Mucosa of descending colon (tissue), 3 donors: Measurements from ENCODE around the gene SLCO2B1. TPM values are rescaled to one million over a fixed set of nuclear protein-coding genes. Genes with fewer than 3 reads are reported as not detected.
A peak's percentile ranks its signal among the peaks of the same experiment; 100 is the strongest.

ENCODE experiments used
- ATAC-seq: fragments of 200-7000 bp; cut with Tn5 transposase; one replicate; pipeline ENCODE4 v1.9.1; 2020; ENCODE audit warnings: mild to moderate bottlenecking, moderate library complexity
- DNase-seq, 3 donors: peaks; one replicate each; pipeline ENCODE4 v3.0.0-alpha.2; 2020
- H3K36me3 ChIP-seq: fragments of 200-600 bp; one replicate; pipeline ENCODE4 v1.8.0; 2021; ENCODE audit warnings: low read depth, mild to moderate bottlenecking
- H3K4me1 ChIP-seq: fragments of 200-600 bp; one replicate; pipeline ENCODE4 v1.8.0; 2021; ENCODE audit warnings: low read depth, mild to moderate bottlenecking
- H3K4me3 ChIP-seq: fragments of 200-600 bp; one replicate; pipeline ENCODE4 v1.8.0; 2021; ENCODE audit warnings: mild to moderate bottlenecking
- H3K9me3 ChIP-seq: fragments of 200-600 bp; one replicate; pipeline ENCODE4 v1.8.0; 2021; ENCODE audit warnings: mild to moderate bottlenecking
- CTCF ChIP-seq: fragments of 200-600 bp; IDR thresholded peaks from one replicate; pipeline ENCODE4 v1.8.0; 2022; ENCODE audit warnings: antibody characterized with exemption, mild to moderate bottlenecking
- intact Hi-C, 2 donors: fragments of 100-400 bp; cut with DNase I in 1 of 2; cut with micrococcal nuclease in 1 of 2; formaldehyde crosslinking; loops; one replicate each; pipeline versions ENCODE4 v1.11.0 to v1.11.1; 2022; cut with DNase I, micrococcal nuclease
- total RNA-seq, 3 donors: library from RNA; stranded (reverse); fragmentation: NEBNext Ultra II Directional in 2 of 3; extraction: Animal tissue kit (Norgen Biotek cat#: 25700) in 2 of 3; gene quantifications; one replicate each; pipeline versions ENCODE4 v1.2.1 to v1.2.4, GENCODE V29; 2021 to 2023
- donor health status: DM: no; HTN: no; CAD: no; lungs with moderate emphysema.
- donor health status: DM: no; HTN: no; CAD: no.
- donor health status: DM: no; HTN: yes; CAD: no.

The SLCO2B1 gene
- total RNA-seq, 3 donors from 2014 or later, result 65.6 to 93.0 (median 73.1) TPM

GRCh38 chr11:75214843-75215242 lies 63.9 kb downstream of the SLCO2B1 start:
- DNase-seq, result no peak
- intact Hi-C loops, result no loop called here
- H3K4me3 ChIP-seq, result no peak overlapping the region

GRCh38 chr11:75219869-75220268 lies 69.0 kb downstream of the SLCO2B1 start:
- H3K4me1 ChIP-seq, result no peaks in the 10 kb centered on the region
- no peaks in the 10 kb centered on the region for H3K9me3 ChIP-seq
- TF ChIP-seq CTCF, result no peak
- ATAC-seq, result no peak
- H3K4me3 ChIP-seq, result no peak overlapping the region
- intact Hi-C loops, result loop anchor here in 1 of 2 donors (10.0 kb wide), 1 partner anchor 85 kb away; no protein-coding TSS in a partner anchor
- H3K36me3 ChIP-seq, result no peaks in the 10 kb centered on the region
- no peak for DNase-seq

More at GRCh38 chr11:75214843-75215242, 63.9 kb downstream of the SLCO2B1 start:
- TF ChIP-seq CTCF, result no peak
- H3K36me3 ChIP-seq, result no peaks in the 10 kb centered on the region
- H3K4me1 ChIP-seq, result no peaks in the 10 kb centered on the region
- no peaks in the 10 kb centered on the region for H3K9me3 ChIP-seq
- no peak for ATAC-seq

DNA sequence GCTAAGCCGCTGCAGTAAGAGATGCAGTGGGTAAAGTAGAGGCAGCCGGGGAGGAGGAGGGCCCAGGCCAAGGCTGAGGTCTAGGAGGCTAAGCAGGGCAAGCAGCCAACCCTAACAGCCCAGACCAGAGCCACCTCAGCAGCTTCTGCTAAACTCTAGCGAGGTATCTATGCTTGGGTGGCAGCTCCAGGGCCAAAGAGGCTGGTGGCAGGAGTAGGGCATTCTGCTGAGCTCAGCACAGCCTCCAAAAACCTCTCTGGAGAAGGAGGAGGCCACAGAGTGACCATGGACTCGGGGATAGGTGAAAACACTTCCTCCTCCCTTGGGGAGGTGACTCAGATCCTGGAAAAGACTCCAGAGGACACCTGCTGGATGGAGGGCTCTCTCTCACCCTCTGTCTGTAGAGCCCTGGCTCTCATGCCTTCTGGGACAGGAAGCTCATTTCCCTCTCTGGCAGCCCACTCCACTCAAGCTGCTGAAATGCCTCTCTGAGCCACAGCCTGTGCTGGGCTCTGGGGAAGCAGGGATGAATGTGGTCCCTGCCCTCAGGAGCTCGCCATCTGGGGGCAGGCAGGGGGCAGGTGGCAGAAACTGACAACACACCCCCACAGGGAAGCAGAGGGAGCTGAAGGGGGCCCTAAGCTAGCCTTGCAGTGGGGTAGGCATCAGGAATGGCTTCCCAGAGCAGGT lies 73.2 kb downstream of the SLCO2B1 start:
- no peaks in the 10 kb centered on the region for H3K36me3 ChIP-seq
- H3K4me3 ChIP-seq, result no peak overlapping the region
- ATAC-seq (peak; percentile 59), DNase-seq (no peak)
- H3K4me1 ChIP-seq, result no peaks in the 10 kb centered on the region
- no peaks in the 10 kb centered on the region for H3K9me3 ChIP-seq
- intact Hi-C loops, result loop anchor here in 1 of 2 donors (10.0 kb wide), 1 partner anchor 89 kb away; no protein-coding TSS in a partner anchor
- no peak for TF ChIP-seq CTCF

- DNase-seq, result no peak
- Histone ChIP-seq H3K4me1 (no peaks in the 10 kb centered on the region), H3K4me3 (no peak overlapping the region), H3K36me3 (no peaks in the 10 kb centered on the region), H3K9me3 (no peaks in the 10 kb centered on the region)
- no peak for TF ChIP-seq CTCF
- ATAC-seq, result no peak
- intact Hi-C loops, result loop anchor here in 1 of 2 donors (10.0 kb wide), 1 partner anchor 91 kb away; no protein-coding TSS in a partner anchor
These were observed 74.9 kb downstream of the SLCO2B1 start for GRCh38 chr11:75225794-75226193.

GRCh38 chr11:75229466-75229865 lies 78.6 kb downstream of the SLCO2B1 start:
- Histone ChIP-seq H3K36me3 (no peaks in the 10 kb centered on the region), H3K9me3 (no peaks in the 10 kb centered on the region), H3K4me3 (no peak overlapping the region), H3K4me1 (no peaks in the 10 kb centered on the region)
- ATAC-seq (no peak), DNase-seq (no peak)
- TF ChIP-seq CTCF, result no peak
- intact Hi-C loops, result loop anchor here in 1 of 2 donors (10.0 kb wide), 1 partner anchor 95 kb away; no protein-coding TSS in a partner anchor
